Dermis blood vessel endothelial cell (primary cell): ENCODE results near the gene CLEC2L. TPM values are rescaled to one million over a fixed set of nuclear protein-coding genes. Genes with fewer than 3 reads are reported as not detected.

ENCODE experiments used
- DNase-seq: peaks from one replicate; pipeline ENCODE4 v3.0.0; 2010
- total RNA-seq: library from RNA; depleted of rRNA; stranded (reverse); fragments of >200 nt; gene quantifications from 2 replicates; pipeline ENCODE4 v1.2.3, GENCODE V29; 2014

The CLEC2L gene
- total RNA-seq, 1 donor from 2014 or later, result not detected

GRCh38 chr7:139557857-139558581 is 34.5 kb downstream of the CLEC2L start:
- DNase-seq, result no peak

DNA sequence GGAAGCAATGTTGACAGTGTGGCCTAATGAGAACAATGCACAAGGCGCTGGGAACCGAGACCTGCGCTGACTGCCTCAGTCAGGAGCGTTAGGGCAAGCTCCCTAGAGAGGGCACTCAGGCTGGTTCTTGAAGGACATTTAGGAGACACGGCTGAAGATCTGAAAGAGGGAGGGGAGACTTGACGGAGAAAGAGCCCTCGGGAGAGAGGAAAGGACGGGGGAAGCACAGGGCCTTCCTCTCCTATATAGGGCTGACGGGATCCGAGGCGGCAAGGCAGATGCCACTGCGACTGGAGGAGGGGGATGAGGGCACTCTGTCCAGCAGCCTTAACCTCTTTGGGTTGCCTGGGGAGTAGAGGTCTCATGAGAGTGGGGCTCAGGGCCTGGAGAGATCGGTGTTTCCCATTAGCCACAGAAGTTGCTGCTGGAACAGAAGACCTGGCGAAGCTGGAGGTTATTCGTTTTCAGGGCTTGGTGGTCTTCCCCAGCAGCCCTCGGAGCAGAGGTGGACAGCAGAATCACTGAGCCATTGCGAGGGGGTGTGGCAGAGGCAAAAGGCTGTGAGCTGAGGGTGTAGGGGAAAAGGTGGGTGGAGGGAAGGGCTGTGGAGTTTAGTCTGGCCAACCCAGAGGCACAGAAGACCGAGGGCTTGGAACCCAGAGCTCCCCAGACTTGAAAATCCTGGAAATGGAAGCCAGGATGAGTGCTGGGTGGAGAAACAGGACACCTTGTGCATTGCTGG is 36.0 kb downstream of the CLEC2L start:
- DNase-seq, result no peak

DNA sequence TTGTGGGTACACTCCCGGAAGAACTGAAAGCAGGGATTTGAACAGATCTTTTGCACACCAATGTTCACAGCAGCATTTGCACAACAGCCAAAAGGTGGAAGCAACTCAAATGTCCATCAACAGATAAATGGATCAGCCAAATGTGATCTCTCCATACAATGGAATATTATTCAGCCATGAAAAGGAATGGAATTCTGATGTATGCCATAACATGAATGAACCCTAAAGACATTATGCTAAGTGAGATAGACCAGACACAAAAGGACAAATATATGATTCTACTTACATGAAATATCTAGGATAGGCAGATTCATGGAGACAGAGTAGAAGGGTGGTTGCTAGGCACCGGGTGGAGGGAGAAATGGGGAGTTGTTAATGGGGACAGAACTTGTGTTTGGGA is 36.7 kb downstream of the CLEC2L start:
- DNase-seq, result no peak

DNA sequence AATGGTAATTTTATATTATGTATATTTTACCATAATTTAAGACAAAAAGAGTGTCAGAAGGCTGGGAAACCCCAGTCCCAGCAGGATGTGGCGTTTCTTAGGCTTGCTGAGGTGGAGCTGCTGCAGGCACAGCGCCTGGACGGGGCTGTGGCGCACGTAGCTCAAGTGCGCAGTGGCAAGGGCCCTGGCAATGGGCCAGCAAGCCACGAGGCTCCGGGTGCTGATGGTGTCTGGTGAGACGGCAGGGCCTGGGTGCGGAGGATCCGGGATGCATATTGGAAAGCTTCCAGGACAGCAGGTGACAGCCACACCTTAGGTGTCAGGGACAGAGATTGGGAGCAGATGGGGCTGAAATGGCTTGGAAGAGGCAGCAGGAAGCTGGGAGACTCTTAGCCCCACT is 37.2 kb downstream of the CLEC2L start:
- no peak for DNase-seq

- no peak for DNase-seq
These were observed 39.0 kb downstream of the CLEC2L start for GRCh38 chr7:139562491-139562890.

GRCh38 chr7:139562961-139563565 is 39.6 kb downstream of the CLEC2L start:
- DNase-seq, result no peak

DNA sequence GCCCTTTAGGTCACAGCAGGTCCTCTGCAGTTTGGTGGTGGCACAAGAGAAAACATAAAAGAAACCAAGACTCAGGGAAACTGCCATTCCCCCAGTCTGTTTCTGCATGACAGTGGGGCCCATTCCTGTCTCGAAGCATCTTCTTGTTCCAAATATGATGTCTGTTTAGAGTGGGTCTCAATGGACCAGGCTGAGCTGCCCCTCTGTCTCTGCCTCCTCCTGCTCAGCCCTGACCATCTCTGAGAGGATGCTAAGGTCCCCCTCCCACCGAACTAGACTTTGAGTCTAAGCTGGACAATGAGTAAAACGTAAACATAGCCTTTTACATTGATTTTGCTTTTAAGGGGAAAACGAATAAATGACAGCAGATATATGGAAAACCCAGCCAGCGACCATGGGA is 40.4 kb downstream of the CLEC2L start:
- DNase-seq, result no peak

DNA sequence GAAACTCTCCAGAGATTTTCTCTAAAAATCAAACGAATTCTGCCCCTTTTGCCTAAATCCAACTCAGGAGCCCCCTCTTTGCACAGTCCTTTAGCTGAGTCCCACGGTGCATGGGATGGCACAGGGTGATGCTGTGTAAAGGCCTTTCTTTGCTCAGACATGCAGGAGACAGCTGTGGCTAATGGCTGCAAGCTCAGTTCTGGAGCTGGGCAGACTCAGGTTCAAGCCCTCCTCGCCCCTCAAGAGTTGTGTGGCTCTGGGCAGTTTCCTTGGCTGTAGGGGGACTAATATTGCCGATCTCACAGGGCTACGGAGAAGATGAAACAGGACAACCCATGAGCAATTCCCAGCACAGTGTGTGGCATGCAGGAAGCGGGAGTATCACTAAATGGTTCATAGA is 42.6 kb downstream of the CLEC2L start:
- DNase-seq, result no peak

DNA sequence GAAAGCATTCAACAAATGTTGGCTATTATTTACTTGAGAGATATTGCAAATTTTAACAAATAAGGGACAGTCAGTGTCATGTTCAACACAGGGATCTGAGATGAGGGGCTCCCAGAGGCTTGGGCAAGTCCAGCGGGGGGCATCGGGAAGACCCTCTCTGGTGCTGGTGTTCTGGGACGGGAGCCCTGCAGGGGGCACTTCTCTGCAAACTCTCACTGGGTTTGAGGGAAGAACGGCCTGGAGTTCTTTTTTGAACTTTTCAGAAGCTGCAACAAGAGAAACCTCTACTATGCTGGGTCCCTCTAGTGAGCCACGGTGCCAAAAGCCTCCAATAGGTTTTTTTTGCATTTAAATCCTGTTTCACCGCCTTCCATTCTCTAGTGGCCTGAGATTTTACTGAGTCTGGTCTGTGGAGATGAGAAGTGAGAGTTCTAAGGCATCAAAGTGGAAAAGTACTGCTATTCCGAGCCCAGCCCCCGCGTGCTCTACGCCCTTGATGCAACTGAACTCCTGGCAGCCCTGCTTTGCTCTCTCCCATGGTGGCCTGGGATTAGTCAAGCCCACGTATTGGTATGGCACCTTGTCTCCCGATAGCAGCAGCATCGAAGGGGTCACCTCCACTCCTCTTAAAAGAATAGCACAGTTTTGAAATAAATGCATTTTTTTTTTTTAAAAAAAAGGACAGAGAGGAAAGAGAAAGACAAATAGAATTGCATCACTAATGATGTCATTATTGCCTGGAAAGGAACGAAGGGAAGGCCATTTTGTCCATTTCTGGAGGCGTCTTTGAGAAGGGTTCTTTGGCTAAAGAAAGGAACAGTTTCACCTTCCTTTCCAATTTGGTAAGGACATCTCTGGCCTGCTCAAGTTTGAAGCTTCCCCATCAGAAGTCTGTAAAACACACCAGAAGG is 43.5 kb downstream of the CLEC2L start:
- DNase-seq, result no peak

DNA sequence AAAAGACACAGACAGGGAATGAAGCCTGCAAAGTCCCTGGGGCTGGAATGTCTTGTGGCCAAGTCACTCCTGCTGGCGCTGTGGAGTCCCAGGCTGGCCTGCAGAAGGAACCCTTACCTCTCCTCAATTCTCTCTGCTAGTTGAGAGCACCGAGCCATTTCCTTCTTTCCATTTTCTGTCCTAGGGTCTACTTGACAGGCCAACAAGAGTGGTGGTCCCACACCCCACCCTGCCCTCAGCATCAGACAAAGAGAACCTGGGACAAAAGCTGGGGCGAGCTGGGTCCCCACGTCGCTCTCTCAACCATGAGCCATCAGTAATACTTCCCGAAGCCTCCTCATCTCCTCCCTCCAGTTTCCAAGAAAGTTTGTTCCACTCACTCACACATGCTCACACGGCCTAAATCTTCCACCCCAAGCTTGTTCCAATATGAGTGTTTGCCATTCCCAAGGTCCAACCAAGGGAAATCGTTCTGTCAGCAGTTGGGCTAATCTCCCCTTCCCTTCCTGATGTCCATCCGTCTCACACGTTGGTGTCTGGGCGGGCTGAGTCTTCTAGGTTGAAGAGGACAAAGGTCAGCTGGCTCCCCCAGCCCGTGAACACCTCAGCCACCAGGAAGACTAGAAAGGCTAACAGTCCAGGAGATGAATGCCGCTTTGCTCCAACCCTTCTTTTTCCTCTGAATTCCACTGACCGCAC is 44.3 kb downstream of the CLEC2L start:
- no peak for DNase-seq

- no peak for DNase-seq
These were observed 44.8 kb downstream of the CLEC2L start for GRCh38 chr7:139568346-139568675.

GRCh38 chr7:139568813-139569490 is 45.5 kb downstream of the CLEC2L start:
- DNase-seq, result no peak

DNA sequence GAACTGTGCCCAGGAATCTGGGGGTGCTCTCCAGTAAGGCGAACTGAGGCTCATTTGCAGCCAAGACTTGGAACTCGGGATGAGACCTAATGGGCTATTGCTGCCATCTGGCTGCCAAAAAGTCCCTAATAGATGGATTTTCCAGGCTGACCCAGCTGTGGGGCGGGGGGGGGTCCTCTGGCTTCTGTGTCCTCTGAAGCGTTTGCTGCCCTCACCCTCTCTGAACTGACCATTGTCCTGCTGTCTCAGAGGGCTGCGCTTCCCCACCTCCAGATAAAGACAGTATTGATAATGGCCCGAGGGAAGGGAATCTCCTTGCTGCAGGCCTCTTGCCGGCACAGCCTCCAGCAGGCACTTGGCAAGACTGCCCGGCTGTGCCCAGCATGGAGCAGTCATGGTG is 46.6 kb downstream of the CLEC2L start:
- no peak for DNase-seq

DNA sequence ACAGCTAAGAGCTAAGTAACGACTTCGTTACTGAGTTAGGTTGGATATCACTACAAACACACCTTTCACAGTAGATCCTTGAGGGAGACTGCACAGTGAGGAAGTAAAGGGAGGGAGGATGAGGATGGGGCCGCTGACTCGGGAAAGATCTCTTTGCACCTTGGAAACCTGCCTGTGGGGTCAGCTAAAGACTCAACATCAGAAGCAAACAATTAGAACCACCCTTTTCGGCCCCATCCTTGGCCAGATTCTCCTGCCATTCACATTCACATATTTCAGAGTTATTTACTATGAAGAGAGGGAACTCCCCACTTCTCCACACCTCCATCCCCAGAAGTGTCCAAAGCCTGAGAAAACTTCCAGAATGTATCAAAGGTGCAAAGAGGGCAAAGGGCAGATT is 47.1 kb downstream of the CLEC2L start:
- no peak for DNase-seq

GRCh38 chr7:139571190-139571589 is 47.7 kb downstream of the CLEC2L start:
- DNase-seq, result no peak

DNA sequence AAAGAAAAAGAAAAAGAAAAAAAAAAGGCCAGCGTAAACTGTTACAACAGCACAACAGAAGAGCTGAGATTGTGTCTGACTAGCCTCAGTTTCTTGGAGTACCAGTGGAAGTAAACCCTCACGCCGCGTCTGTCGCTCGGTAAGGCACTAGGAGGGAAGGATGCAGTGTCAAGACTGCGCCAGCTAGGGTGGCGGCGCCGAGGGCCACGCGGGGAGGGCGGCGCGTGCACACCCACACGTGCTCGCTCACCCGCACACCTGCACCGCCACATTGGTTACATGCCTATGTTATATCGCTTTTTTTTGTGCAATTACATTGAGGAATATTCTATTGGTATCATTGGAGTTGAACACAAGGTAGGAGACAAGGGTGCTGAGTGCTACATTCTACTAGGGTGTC is 48.2 kb downstream of the CLEC2L start:
- DNase-seq, result no peak

DNA sequence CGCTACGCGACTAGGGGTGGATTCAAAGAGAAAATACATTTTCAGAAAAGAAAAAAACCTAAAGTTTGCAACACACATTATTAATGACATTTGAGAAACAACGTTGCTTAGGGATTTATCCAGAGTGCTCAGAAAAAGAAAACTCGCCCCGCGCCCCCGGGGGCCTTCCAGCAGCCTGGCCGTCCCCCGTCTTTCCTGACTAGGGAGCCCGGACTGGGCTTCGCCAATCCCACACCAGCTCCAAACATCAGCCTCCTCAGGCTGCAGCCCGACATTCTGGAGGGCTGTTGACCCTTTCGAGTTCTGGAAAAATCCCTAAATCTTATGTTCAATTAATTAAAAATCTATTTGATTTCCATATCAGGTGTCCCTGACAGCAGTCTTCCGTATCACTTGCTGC is 48.6 kb downstream of the CLEC2L start:
- no peak for DNase-seq

DNA sequence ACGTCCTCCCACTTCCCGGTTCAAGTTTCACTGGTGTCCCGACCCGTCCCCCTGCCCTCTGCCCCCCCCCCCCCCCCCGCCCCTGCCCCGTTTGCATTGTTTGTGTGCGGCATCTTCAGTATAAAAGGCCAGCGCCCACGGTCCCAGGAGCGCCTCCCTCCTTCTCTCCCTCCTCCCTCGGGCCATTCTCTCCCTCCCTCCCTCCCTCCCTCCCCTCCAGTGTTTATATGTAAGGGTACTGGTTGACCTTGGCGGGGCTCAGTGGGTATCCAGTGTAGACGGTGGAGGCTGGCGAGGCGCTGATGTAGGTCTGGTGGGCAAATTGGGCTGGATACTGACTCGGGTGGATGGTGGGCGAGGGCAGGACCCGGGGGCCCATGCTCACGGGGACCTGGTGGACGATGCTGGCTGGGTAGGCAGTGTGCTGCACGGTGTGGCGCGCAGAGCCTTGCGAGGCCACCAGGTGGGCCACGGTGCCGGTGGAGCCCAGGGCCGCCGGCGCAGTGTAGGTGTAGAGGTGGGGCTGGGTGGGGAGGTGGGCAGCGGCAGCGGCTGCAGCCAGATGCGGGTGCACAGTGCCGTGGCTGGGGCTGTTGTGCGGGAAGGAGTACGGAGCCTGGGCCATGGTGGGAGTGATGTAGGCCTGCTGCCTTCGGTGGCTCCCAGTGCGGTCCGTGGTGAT is 49.4 kb downstream of the CLEC2L start:
- DNase-seq, result no peak

DNA sequence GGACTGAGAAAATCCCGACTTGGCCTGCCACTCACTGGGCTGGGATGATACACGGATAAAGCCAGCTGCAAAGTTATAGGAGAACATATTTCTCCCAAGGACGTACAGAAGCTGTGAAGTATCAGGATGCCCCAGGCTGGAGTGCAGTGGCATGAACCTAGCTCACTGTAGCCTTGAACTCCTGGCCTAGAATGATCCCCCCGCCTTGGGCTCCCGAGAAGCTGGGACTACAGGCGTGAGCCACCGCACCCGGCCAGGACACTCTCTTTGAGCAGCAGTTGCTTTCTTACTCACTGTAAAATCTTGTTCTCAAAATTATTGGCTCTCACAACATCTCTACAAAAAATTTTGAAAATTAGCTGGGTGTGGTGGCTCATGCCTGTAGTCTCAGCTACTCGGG is 50.4 kb downstream of the CLEC2L start:
- DNase-seq, result no peak

- DNase-seq, result no peak
These were observed 51.3 kb downstream of the CLEC2L start for GRCh38 chr7:139574618-139575337.

DNA sequence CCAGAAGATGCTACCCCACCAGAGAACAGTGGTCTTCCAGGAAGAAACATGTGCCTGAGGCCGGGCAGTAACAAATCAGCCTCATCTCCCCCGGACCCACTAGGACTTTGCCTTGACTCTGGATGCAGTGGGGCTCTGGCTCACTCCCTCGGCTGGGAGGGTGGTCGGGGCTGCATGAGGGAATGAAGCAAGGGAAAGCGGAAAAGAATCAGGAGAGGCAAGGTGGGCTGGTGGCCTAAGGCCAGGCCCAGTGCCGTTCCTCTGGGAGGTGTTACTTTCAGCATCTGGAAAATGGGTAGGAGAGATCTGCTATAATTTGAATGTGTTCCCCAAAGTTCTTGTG is 51.8 kb downstream of the CLEC2L start:
- DNase-seq, result no peak
